H9 (cell line): Measurements from ENCODE around the gene PTP4A1. TPM values are rescaled to one million over a fixed set of nuclear protein-coding genes. Genes with fewer than 3 reads are reported as not detected.
A peak's percentile ranks its signal among the peaks of the same experiment; 100 is the strongest.
"Not testable (repeated sequence)": the region's sequence is repeated elsewhere in the genome, so short reads cannot be mapped to it uniquely, and the experiment has no call there.

Experiments
- DNase-seq: peaks from one replicate; pipeline ENCODE4 v3.0.0-alpha.2; 2017
- H2AFZ ChIP-seq: one replicate; pipeline ENCODE4 v1.6.1; 2013; ENCODE audit warnings: mild to moderate bottlenecking, low read length, control low read depth, moderate library complexity
- H2AK5ac ChIP-seq: 2 replicates; pipeline ENCODE4 v1.6.1; 2013; ENCODE audit warnings: low read length, control low read depth, mixed read lengths; ENCODE audit not compliant: insufficient read length
- H2BK120ac ChIP-seq: one replicate; pipeline ENCODE4 v1.6.1; 2013; ENCODE audit warnings: low read depth, mild to moderate bottlenecking, low read length, control low read depth, inconsistent platforms; ENCODE audit not compliant: poor library complexity, severe bottlenecking
- H2BK12ac ChIP-seq: 2 replicates; pipeline ENCODE4 v1.6.1; 2013; ENCODE audit warnings: low read length, control low read depth, mixed read lengths, low read depth; ENCODE audit not compliant: insufficient read length
- H2BK15ac ChIP-seq: 2 replicates; pipeline ENCODE4 v1.6.1; 2013; ENCODE audit warnings: low read depth, low read length, control low read depth
- H2BK20ac ChIP-seq: one replicate; pipeline ENCODE4 v1.6.1; 2013; ENCODE audit warnings: low read depth, mild to moderate bottlenecking, low read length, control low read depth, inconsistent platforms; ENCODE audit not compliant: poor library complexity, severe bottlenecking
- H2BK5ac ChIP-seq: 2 replicates; pipeline ENCODE4 v1.6.1; 2013; ENCODE audit warnings: low read length, control low read depth, mixed read lengths; ENCODE audit not compliant: insufficient read length
- H3K14ac ChIP-seq: 2 replicates; pipeline ENCODE4 v1.6.1; 2013; ENCODE audit warnings: low read length, control low read depth; ENCODE audit not compliant: insufficient read depth
- H3K18ac ChIP-seq: 2 replicates; pipeline ENCODE4 v1.6.1; 2013; ENCODE audit warnings: low read depth, mild to moderate bottlenecking, mixed read lengths, low read length, control low read depth; ENCODE audit not compliant: insufficient read length
- H3K23ac ChIP-seq: 2 replicates; pipeline ENCODE4 v1.6.1; 2013; ENCODE audit warnings: low read length, control low read depth, mixed read lengths, low read depth; ENCODE audit not compliant: insufficient read length
- H3K23me2 ChIP-seq: 2 replicates; pipeline ENCODE4 v1.6.1; 2013; ENCODE audit warnings: low read depth, mild to moderate bottlenecking, mixed read lengths, low read length, control low read depth; ENCODE audit not compliant: insufficient read length, poor library complexity, severe bottlenecking
- H3K27ac ChIP-seq: 2 replicates; pipeline ENCODE4 v1.5.1; 2013; ENCODE audit warnings: low read length, control low read depth, mixed read lengths, low read depth; ENCODE audit not compliant: insufficient read length
- H3K27me3 ChIP-seq: 2 replicates; pipeline ENCODE4 v1.6.1; 2013; ENCODE audit warnings: low read length, control low read depth, inconsistent platforms; ENCODE audit not compliant: insufficient read depth
- H3K4ac ChIP-seq: 2 replicates; pipeline ENCODE4 v1.6.1; 2013; ENCODE audit warnings: low read depth, mild to moderate bottlenecking, control low read depth, inconsistent platforms, low read length, moderate library complexity
- H3K4me1 ChIP-seq: 2 replicates; pipeline ENCODE4 v1.6.1; 2013; ENCODE audit warnings: low read length, control low read depth, inconsistent platforms; ENCODE audit not compliant: insufficient read depth
- H3K4me2 ChIP-seq: 2 replicates; pipeline ENCODE4 v1.6.1; 2013; ENCODE audit warnings: low read length, control low read depth, mixed read lengths; ENCODE audit not compliant: insufficient read length, insufficient read depth
- H3K56ac ChIP-seq: 2 replicates; pipeline ENCODE4 v1.6.1; 2013; ENCODE audit warnings: low read depth, mild to moderate bottlenecking, mixed read lengths, low read length, control low read depth; ENCODE audit not compliant: insufficient read length
- H3K79me1 ChIP-seq: 2 replicates; pipeline ENCODE4 v1.6.1; 2013; ENCODE audit warnings: low read depth, mild to moderate bottlenecking, moderate library complexity, low read length, control low read depth, inconsistent platforms; ENCODE audit not compliant: insufficient read depth, poor library complexity, severe bottlenecking
- H3K79me2 ChIP-seq: 2 replicates; pipeline ENCODE4 v1.6.1; 2013; ENCODE audit warnings: low read length, control low read depth, inconsistent platforms; ENCODE audit not compliant: insufficient read depth
- H3K9ac ChIP-seq: 2 replicates; pipeline ENCODE4 v1.6.1; 2013; ENCODE audit warnings: low read length, control low read depth, mixed read lengths; ENCODE audit not compliant: insufficient read length; ENCODE audit errors: extremely low read depth
- H3K9me3 ChIP-seq: one replicate; pipeline ENCODE4 v1.6.1; 2013; ENCODE audit warnings: low read depth, low read length, inconsistent platforms; ENCODE audit not compliant: control insufficient read depth
- H3T11ph ChIP-seq: one replicate; pipeline ENCODE4 v1.6.1; 2013; ENCODE audit warnings: mild to moderate bottlenecking, low read length, control low read depth, inconsistent platforms
- H4K20me1 ChIP-seq: one replicate; pipeline ENCODE4 v1.6.1; 2013; ENCODE audit not compliant: control insufficient read depth, insufficient read length, insufficient read depth
- H4K5ac ChIP-seq: 2 replicates; pipeline ENCODE4 v1.6.1; 2013; ENCODE audit warnings: low read depth, mild to moderate bottlenecking, mixed read lengths, low read length, control low read depth; ENCODE audit not compliant: insufficient read length
- H4K8ac ChIP-seq: replicated peaks from 2 replicates; pipeline ENCODE4 v1.6.1; 2013; ENCODE audit warnings: low read length, control low read depth, mixed read lengths, low read depth; ENCODE audit not compliant: insufficient read length
- H4K91ac ChIP-seq: 2 replicates; pipeline ENCODE4 v1.6.1; 2013; ENCODE audit warnings: low read depth, mild to moderate bottlenecking, moderate library complexity, mixed read lengths, low read length, control low read depth; ENCODE audit not compliant: insufficient read length
- H3K27ac Mint-ChIP-seq, 3 experiments: 2 replicates in 2 of 3; 3 replicates in 1 of 3; pipeline ENCODE4 v1.8.0; 2020 to 2021; ENCODE audit warnings: mixed read lengths in 3 of 3, mild to moderate bottlenecking in 1 of 3, moderate library complexity in 1 of 3
- H3K27me3 Mint-ChIP-seq: 2 replicates; pipeline ENCODE4 v1.8.0; 2021; ENCODE audit warnings: low read depth, mild to moderate bottlenecking, moderate library complexity, mixed read lengths
- H3K36me3 Mint-ChIP-seq, 3 experiments: 2 replicates in 2 of 3; 3 replicates in 1 of 3; pipeline ENCODE4 v1.8.0; 2020 to 2021; ENCODE audit warnings: low read depth in 3 of 3, mixed read lengths in 3 of 3; ENCODE audit not compliant: insufficient read depth in 1 of 3
- H3K4me1 Mint-ChIP-seq, 2 experiments: 2 replicates each; pipeline ENCODE4 v1.8.0; 2020; ENCODE audit warnings: mixed read lengths in 2 of 2
- H3K4me3 Mint-ChIP-seq, 2 experiments: 2 replicates in 1 of 2; 3 replicates in 1 of 2; pipeline ENCODE4 v1.8.0; 2020 to 2021; ENCODE audit warnings: mild to moderate bottlenecking in 2 of 2, mixed read lengths in 2 of 2, moderate library complexity in 1 of 2
- H3K9me3 Mint-ChIP-seq, 2 experiments: 2 replicates in 1 of 2; 3 replicates in 1 of 2; pipeline ENCODE4 v1.8.0; 2020; ENCODE audit warnings: mild to moderate bottlenecking in 2 of 2, mixed read lengths in 2 of 2, moderate library complexity in 1 of 2
- CTCF ChIP-seq: fragments of 200-600 bp; sonication (generic); conservative IDR thresholded peaks from 3 replicates; pipeline ENCODE4 v1.8.0; 2021; ENCODE audit warnings: antibody characterized with exemption, mild to moderate bottlenecking
- WGBS: extraction: QIAGEN DNeasy Blood & Tissue Kit; methylation state at CpG from one replicate; pipeline ENCODE4 v1.1.7; 2013; ENCODE audit warnings: missing lambda C conversion rate, low lambda C conversion rate, mixed read lengths; ENCODE audit not compliant: insufficient read length; ENCODE audit errors: extremely low coverage; 5-methylcytosine and 5-hydroxymethylcytosine counted together
- total RNA-seq: library from RNA; stranded (reverse); gene quantifications from 2 replicates; pipeline ENCODE4 v1.2.1, GENCODE V29; 2021

The PTP4A1 gene
- total RNA-seq, 1 experiment from 2014 or later = 85.9 TPM

GRCh38 chr6:63584566-63584965, 12.3 kb downstream of the PTP4A1 start:
- Histone ChIP-seq H3K4ac (no peak overlapping the region), H3K79me1 (no peaks in the 10 kb centered on the region), H3K4me1 (no peaks in the 10 kb centered on the region), H3K27ac (no peak overlapping the region), H2AK5ac (no peak overlapping the region), H3K79me2 (no peaks in the 10 kb centered on the region), H3K14ac (no peak overlapping the region), H3K56ac (no peak overlapping the region), H3K9me3 (no peaks in the 10 kb centered on the region), H3T11ph (no peak overlapping the region), H4K5ac (no peak overlapping the region), H2BK20ac (no peak overlapping the region), H3K27me3 (no peaks in the 10 kb centered on the region), H4K20me1 (no peaks in the 10 kb centered on the region), H4K8ac (no peak overlapping the region), H2BK5ac (no peak overlapping the region), H3K9ac (no peak overlapping the region), H4K91ac (no peak overlapping the region), H2AFZ (no peak overlapping the region), H3K18ac (no peak overlapping the region), H2BK12ac (no peak overlapping the region), H3K4me2 (no peak overlapping the region), H3K23me2 (no peaks in the 10 kb centered on the region), H2BK120ac (no peak overlapping the region), H2BK15ac (no peak overlapping the region), H3K23ac (no peak overlapping the region)
- no peak for TF ChIP-seq CTCF
- peak overlapping the region in 2 of 3 experiments; percentile 79; a peak in 2 of 7 replicates for H3K27ac Mint-ChIP-seq
- H3K4me1 Mint-ChIP-seq = peaks cover 0 to under 1% of the 10 kb centered on the region in 2 experiments; a peak in 3 of 4 replicates
- H3K36me3 Mint-ChIP-seq = peaks cover 15 to 29% (median 27%) of the 10 kb centered on the region in 3 experiments; a peak in 6 of 7 replicates
- no peaks in the 10 kb centered on the region for H3K9me3 Mint-ChIP-seq
- H3K27me3 Mint-ChIP-seq = peaks cover 3% of the 10 kb centered on the region
- no CpG with 5 or more reads among the region's 8 CpGs for WGBS
- H3K4me3 Mint-ChIP-seq = no peak overlapping the region
- no peak for DNase-seq

DNA sequence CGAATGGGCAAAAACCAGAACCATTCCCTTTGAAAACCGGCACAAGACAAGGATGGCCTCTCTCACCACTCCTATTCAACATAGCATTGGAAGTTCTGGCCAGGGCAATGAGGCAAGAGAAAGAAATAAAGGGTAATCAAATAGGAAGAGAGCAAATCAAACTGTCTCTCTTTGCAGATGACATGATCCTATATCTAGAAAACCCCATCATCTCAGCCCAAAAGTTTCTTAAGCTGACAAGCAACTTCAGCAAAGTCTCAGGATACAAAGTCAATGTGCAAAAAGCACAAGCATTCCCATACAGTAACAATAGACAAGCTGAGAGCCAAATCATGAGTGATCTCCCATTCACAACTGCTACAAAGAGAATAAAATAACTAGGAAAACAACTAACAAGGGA, 13.4 kb downstream of the PTP4A1 start:
- not testable (repeated sequence) for H3K9me3 Mint-ChIP-seq, H3K4me2 ChIP-seq, H2BK20ac ChIP-seq, H2AK5ac ChIP-seq, H3K27me3 Mint-ChIP-seq, H3K79me1 ChIP-seq, DNase-seq, H3K4ac ChIP-seq, H3K56ac ChIP-seq, H3T11ph ChIP-seq, H3K27ac ChIP-seq, H2BK5ac ChIP-seq, H4K20me1 ChIP-seq, H2BK15ac ChIP-seq, H3K4me1 ChIP-seq, H3K18ac ChIP-seq, H2AFZ ChIP-seq, H4K91ac ChIP-seq, H3K9me3 ChIP-seq, H3K14ac ChIP-seq, H2BK120ac ChIP-seq, H3K79me2 ChIP-seq, H3K27ac Mint-ChIP-seq, H3K23ac ChIP-seq, H2BK12ac ChIP-seq, H4K8ac ChIP-seq, H3K9ac ChIP-seq, H3K23me2 ChIP-seq, H3K4me3 Mint-ChIP-seq, H3K27me3 ChIP-seq, H4K5ac ChIP-seq
- Mint-ChIP-seq H3K4me1 (peaks cover 11% of the 10 kb centered on the region in 2 experiments), H3K36me3 (peaks cover 4 to 18% (median 17%) of the 10 kb centered on the region in 3 experiments; a peak in 6 of 7 replicates)
- WGBS = no CpG with 5 or more reads among the region's 2 CpGs
